GM23338 (cell line): Measurements from ENCODE around the gene ERRFI1. TPM values are rescaled to one million over a fixed set of nuclear protein-coding genes. Genes with fewer than 3 reads are reported as not detected.

Experiments used
- ATAC-seq: fragments of 200-7000 bp; cut with Tn5 transposase; 3 replicates; pipeline ENCODE4 v1.9.1; 2020
- DNase-seq: peaks from one replicate; pipeline ENCODE4 v3.0.0-alpha.2; 2015; ENCODE audit warnings: low spot score
- H2AFZ ChIP-seq: fragments of 200-600 bp; sonication (generic); 2 replicates; pipeline ENCODE4 v1.8.0; 2016; ENCODE audit warnings: antibody characterized with exemption, mild to moderate bottlenecking, moderate library complexity
- H3F3A ChIP-seq: fragments of 200-600 bp; sonication (generic); replicated peaks from 2 replicates; pipeline ENCODE4 v1.8.0; 2017; ENCODE audit warnings: antibody characterized with exemption, mixed run types, low read depth
- H3K27ac ChIP-seq: fragments of 200-600 bp; sonication (generic); 2 replicates; pipeline ENCODE4 v1.6.1; 2016; ENCODE audit warnings: low read depth
- H3K27me3 ChIP-seq: fragments of 200-600 bp; sonication (generic); 2 replicates; pipeline ENCODE4 v1.8.0; 2016; ENCODE audit warnings: mild to moderate bottlenecking, mixed run types, moderate library complexity; ENCODE audit not compliant: insufficient read depth
- H3K36me3 ChIP-seq: fragments of 200-600 bp; sonication (generic); 2 replicates; pipeline ENCODE4 v1.8.0; 2016; ENCODE audit warnings: mild to moderate bottlenecking; ENCODE audit not compliant: insufficient read depth
- H3K4me1 ChIP-seq: fragments of 200-600 bp; sonication (generic); 2 replicates; pipeline ENCODE4 v1.8.0; 2016; ENCODE audit warnings: mild to moderate bottlenecking, moderate library complexity; ENCODE audit not compliant: insufficient read depth
- H3K4me2 ChIP-seq: fragments of 200-600 bp; sonication (generic); 2 replicates; pipeline ENCODE4 v1.7.1; 2017; ENCODE audit warnings: mixed run types
- H3K4me3 ChIP-seq: fragments of 200-600 bp; sonication (generic); 2 replicates; pipeline ENCODE4 v1.6.1; 2016; ENCODE audit warnings: mixed run types
- H3K79me2 ChIP-seq: fragments of 200-600 bp; sonication (generic); replicated peaks from 2 replicates; pipeline ENCODE4 v1.8.0; 2017; ENCODE audit warnings: mild to moderate bottlenecking; ENCODE audit not compliant: insufficient read depth
- H3K9me2 ChIP-seq: fragments of 200-600 bp; sonication (generic); 2 replicates; pipeline ENCODE4 v1.8.0; 2017; ENCODE audit not compliant: insufficient read depth
- H4K20me1 ChIP-seq: fragments of 200-600 bp; sonication (generic); replicated peaks from 2 replicates; pipeline ENCODE4 v1.8.0; 2017; ENCODE audit warnings: mild to moderate bottlenecking; ENCODE audit not compliant: insufficient read depth
- H3K27ac Mint-ChIP-seq: 2 replicates; pipeline ENCODE4 v1.8.0; 2020; ENCODE audit warnings: inconsistent platforms, mild to moderate bottlenecking, moderate library complexity, mixed read lengths
- H3K27me3 Mint-ChIP-seq: 3 replicates; pipeline ENCODE4 v1.8.0; 2022; ENCODE audit warnings: low read depth, mild to moderate bottlenecking, moderate library complexity, mixed read lengths, inconsistent platforms; ENCODE audit not compliant: insufficient read depth, poor library complexity
- H3K36me3 Mint-ChIP-seq: 3 replicates; pipeline ENCODE4 v1.8.0; 2021; ENCODE audit warnings: low read depth, mild to moderate bottlenecking, inconsistent platforms, moderate library complexity, mixed read lengths
- H3K4me1 Mint-ChIP-seq: 3 replicates; pipeline ENCODE4 v1.8.0; 2020; ENCODE audit warnings: mild to moderate bottlenecking, inconsistent platforms, mixed read lengths
- H3K4me3 Mint-ChIP-seq: 3 replicates; pipeline ENCODE4 v1.8.0; 2021; ENCODE audit warnings: moderate library complexity, mild to moderate bottlenecking, inconsistent platforms, mixed read lengths
- H3K9me3 Mint-ChIP-seq: 3 replicates; pipeline ENCODE4 v1.8.0; 2020; ENCODE audit warnings: moderate library complexity, mild to moderate bottlenecking, inconsistent platforms, mixed read lengths
- CREB1 ChIP-seq: fragments of 250-450 bp; sonication (Bioruptor Pico); IDR thresholded peaks from 2 replicates; pipeline ENCODE4 v1.5.0; 2020; ENCODE audit warnings: low read depth, mild to moderate bottlenecking, moderate library complexity
- EZH2 ChIP-seq: fragments of 200-600 bp; sonication (generic); IDR thresholded peaks from one replicate; pipeline ENCODE4 v1.8.0; 2017; ENCODE audit warnings: antibody characterized with exemption, mild to moderate bottlenecking, low read depth; ENCODE audit not compliant: unreplicated experiment
- EZH2phosphoT487 ChIP-seq: fragments of 200-600 bp; sonication (generic); IDR thresholded peaks from one replicate; pipeline ENCODE4 v1.8.1; 2018; ENCODE audit warnings: antibody characterized with exemption; ENCODE audit not compliant: unreplicated experiment
- JUNB ChIP-seq: IDR thresholded peaks from one replicate; pipeline ENCODE4 v1.6.1; 2016; ENCODE audit warnings: antibody characterized with exemption; ENCODE audit not compliant: unreplicated experiment
- NANOG ChIP-seq: IDR thresholded peaks from 2 replicates; pipeline ENCODE4 v1.6.1; 2016; ENCODE audit warnings: antibody characterized with exemption, borderline replicate concordance
- POLR2AphosphoS5 ChIP-seq: IDR thresholded peaks from 2 replicates; pipeline ENCODE4 v1.6.1; 2016; ENCODE audit warnings: antibody characterized with exemption, low read depth
- STAT1 ChIP-seq: IDR thresholded peaks from one replicate; pipeline ENCODE4 v1.6.1; 2016; ENCODE audit warnings: antibody characterized with exemption; ENCODE audit not compliant: unreplicated experiment
- ZNF114 ChIP-seq: fragments of 250-450 bp; sonication (Bioruptor Pico); IDR thresholded peaks from 2 replicates; pipeline ENCODE4 v1.5.0; 2020; ENCODE audit warnings: mild to moderate bottlenecking, moderate library complexity
- ZNF331 ChIP-seq: fragments of 250-450 bp; sonication (Bioruptor Pico); IDR thresholded peaks from 2 replicates; pipeline ENCODE4 v1.5.0; 2020; ENCODE audit warnings: low read depth, mild to moderate bottlenecking, moderate library complexity
- polyA plus RNA-seq: library from polyadenylated mRNA; unstranded; fragments of >200 nt; fragmentation: Nextera tagmentation; extraction: Ambion mirVana; gene quantifications from 2 replicates; pipeline ENCODE4 v1.2.1, GENCODE V29; 2016
- total RNA-seq: library from RNA; depleted of rRNA; stranded (reverse); fragments of >200 nt; shearing (Covaris generic); gene quantifications from 2 replicates; pipeline ENCODE4 v1.2.3, GENCODE V29; 2014
- TF ChIP-seq, protein P1 (sequence below), 2 experiments: fragments of 200-600 bp in 1 of 2; sonication (generic) in 1 of 2; conservative IDR thresholded peaks; 2 replicates each; pipeline versions ENCODE4 v1.5.1 to v1.6.1; 2016 to 2017; ENCODE audit warnings: antibody characterized with exemption in 2 of 2, low read depth in 2 of 2, mild to moderate bottlenecking in 2 of 2, moderate library complexity in 1 of 2
- TF ChIP-seq, protein P2 (sequence below): fragments of 250-450 bp; sonication (Bioruptor Pico); IDR thresholded peaks from 2 replicates; pipeline ENCODE4 v1.5.0; 2020; ENCODE audit warnings: mild to moderate bottlenecking, moderate library complexity
- TF ChIP-seq, protein P3 (sequence below): IDR thresholded peaks from 2 replicates; pipeline ENCODE4 v1.6.1; 2016; ENCODE audit warnings: antibody characterized with exemption
- TF ChIP-seq, protein P4 (sequence below): IDR thresholded peaks from one replicate; pipeline ENCODE4 v1.6.1; 2018; ENCODE audit warnings: antibody characterized with exemption; ENCODE audit not compliant: unreplicated experiment

Gene ERRFI1
- total and polyA plus RNA-seq, 2 experiments from 2014 or later, result 22.9 to 59.8 TPM

DNA sequence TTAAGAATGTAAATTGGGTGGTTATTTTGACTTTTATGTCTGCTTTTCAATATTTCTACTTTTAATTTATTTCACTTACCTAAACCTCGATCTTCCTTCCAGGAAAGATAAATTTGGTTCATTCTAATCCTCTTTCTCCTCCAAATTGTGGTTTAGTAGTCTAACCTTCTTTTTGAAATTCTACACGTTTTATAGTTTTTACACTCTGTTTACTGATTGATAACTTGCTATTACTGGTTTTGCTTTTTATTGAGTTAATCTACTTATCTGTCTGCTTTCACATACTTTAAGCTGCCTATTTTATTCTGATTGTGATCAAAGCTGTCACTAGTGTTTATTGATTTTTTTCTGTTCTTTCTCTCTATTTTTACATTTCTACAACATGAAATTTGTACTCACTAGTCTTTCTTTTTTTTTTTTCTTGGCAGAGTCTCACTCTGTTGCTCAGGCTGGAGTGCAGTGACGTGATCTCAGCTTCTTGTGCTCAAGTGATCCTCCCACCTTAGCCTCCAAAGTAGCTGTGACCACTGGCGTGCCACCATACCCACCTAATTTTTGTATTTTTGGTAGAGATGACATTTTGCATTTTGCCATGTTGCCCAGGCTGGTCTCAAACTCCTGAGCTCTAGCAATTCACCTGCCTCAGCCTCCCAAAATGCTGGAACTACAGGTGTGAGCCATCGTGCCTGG, 27.9 kb upstream of the ERRFI1 start:
- H3K4me1 Mint-ChIP-seq, result no peaks in the 10 kb centered on the region
- H3K4me1 ChIP-seq, result no peaks in the 10 kb centered on the region; the same call in 1 of the 2 replicates
- ATAC-seq (no peak), DNase-seq (no peak)
- no peaks in the 10 kb centered on the region for H4K20me1 ChIP-seq
- H3K27me3 Mint-ChIP-seq, result peaks cover 2% of the 10 kb centered on the region
- no peaks in the 10 kb centered on the region for H3F3A ChIP-seq
- H3K36me3 ChIP-seq, result no peaks in the 10 kb centered on the region
- H3K79me2 ChIP-seq, result no peaks in the 10 kb centered on the region
- H3K9me3 Mint-ChIP-seq, result no peaks in the 10 kb centered on the region
- H3K27ac Mint-ChIP-seq, result no peak overlapping the region
- H3K27ac ChIP-seq, result no peak overlapping the region
- H3K36me3 Mint-ChIP-seq, result no peaks in the 10 kb centered on the region
- no peak overlapping the region for H3K4me2 ChIP-seq
- peak overlapping the region; percentile 24; the same call in 1 of the 2 replicates for H2AFZ ChIP-seq
- TF ChIP-seq ZNF114 (CRISPR knock-in tag) (no peak), ZNF331 (CRISPR knock-in tag) (no peak), NANOG (no peak), STAT1 (no peak), POLR2AphosphoS5 (no peak), EZH2 (no peak), CREB1 (CRISPR knock-in tag) (no peak), EZH2phosphoT487 (no peak), JUNB (no peak)
- TF ChIP-seq, protein P1, sequence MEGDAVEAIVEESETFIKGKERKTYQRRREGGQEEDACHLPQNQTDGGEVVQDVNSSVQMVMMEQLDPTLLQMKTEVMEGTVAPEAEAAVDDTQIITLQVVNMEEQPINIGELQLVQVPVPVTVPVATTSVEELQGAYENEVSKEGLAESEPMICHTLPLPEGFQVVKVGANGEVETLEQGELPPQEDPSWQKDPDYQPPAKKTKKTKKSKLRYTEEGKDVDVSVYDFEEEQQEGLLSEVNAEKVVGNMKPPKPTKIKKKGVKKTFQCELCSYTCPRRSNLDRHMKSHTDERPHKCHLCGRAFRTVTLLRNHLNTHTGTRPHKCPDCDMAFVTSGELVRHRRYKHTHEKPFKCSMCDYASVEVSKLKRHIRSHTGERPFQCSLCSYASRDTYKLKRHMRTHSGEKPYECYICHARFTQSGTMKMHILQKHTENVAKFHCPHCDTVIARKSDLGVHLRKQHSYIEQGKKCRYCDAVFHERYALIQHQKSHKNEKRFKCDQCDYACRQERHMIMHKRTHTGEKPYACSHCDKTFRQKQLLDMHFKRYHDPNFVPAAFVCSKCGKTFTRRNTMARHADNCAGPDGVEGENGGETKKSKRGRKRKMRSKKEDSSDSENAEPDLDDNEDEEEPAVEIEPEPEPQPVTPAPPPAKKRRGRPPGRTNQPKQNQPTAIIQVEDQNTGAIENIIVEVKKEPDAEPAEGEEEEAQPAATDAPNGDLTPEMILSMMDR (conservative IDR thresholded peaks at IDR 0.05; ENCODE audit: low read depth in 2 of 2), result no peak
- TF ChIP-seq, protein P2, sequence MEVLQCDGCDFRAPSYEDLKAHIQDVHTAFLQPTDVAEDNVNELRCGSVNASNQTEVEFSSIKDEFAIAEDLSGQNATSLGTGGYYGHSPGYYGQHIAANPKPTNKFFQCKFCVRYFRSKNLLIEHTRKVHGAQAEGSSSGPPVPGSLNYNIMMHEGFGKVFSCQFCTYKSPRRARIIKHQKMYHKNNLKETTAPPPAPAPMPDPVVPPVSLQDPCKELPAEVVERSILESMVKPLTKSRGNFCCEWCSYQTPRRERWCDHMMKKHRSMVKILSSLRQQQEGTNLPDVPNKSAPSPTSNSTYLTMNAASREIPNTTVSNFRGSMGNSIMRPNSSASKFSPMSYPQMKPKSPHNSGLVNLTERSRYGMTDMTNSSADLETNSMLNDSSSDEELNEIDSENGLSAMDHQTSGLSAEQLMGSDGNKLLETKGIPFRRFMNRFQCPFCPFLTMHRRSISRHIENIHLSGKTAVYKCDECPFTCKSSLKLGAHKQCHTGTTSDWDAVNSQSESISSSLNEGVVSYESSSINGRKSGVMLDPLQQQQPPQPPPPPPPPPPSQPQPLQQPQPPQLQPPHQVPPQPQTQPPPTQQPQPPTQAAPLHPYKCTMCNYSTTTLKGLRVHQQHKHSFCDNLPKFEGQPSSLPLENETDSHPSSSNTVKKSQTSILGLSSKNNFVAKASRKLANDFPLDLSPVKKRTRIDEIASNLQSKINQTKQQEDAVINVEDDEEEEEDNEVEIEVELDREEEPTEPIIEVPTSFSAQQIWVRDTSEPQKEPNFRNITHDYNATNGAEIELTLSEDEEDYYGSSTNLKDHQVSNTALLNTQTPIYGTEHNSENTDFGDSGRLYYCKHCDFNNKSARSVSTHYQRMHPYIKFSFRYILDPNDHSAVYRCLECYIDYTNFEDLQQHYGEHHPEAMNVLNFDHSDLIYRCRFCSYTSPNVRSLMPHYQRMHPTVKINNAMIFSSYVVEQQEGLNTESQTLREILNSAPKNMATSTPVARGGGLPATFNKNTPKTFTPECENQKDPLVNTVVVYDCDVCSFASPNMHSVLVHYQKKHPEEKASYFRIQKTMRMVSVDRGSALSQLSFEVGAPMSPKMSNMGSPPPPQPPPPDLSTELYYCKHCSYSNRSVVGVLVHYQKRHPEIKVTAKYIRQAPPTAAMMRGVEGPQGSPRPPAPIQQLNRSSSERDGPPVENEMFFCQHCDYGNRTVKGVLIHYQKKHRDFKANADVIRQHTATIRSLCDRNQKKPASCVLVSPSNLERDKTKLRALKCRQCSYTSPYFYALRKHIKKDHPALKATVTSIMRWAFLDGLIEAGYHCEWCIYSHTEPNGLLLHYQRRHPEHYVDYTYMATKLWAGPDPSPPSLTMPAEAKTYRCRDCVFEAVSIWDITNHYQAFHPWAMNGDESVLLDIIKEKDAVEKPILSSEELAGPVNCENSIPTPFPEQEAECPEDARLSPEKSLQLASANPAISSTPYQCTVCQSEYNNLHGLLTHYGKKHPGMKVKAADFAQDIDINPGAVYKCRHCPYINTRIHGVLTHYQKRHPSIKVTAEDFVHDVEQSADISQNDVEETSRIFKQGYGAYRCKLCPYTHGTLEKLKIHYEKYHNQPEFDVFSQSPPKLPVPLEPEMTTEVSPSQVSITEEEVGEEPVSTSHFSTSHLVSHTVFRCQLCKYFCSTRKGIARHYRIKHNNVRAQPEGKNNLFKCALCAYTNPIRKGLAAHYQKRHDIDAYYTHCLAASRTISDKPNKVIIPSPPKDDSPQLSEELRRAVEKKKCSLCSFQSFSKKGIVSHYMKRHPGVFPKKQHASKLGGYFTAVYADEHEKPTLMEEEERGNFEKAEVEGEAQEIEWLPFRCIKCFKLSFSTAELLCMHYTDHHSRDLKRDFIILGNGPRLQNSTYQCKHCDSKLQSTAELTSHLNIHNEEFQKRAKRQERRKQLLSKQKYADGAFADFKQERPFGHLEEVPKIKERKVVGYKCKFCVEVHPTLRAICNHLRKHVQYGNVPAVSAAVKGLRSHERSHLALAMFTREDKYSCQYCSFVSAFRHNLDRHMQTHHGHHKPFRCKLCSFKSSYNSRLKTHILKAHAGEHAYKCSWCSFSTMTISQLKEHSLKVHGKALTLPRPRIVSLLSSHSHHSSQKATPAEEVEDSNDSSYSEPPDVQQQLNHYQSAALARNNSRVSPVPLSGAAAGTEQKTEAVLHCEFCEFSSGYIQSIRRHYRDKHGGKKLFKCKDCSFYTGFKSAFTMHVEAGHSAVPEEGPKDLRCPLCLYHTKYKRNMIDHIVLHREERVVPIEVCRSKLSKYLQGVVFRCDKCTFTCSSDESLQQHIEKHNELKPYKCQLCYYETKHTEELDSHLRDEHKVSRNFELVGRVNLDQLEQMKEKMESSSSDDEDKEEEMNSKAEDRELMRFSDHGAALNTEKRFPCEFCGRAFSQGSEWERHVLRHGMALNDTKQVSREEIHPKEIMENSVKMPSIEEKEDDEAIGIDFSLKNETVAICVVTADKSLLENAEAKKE (CRISPR knock-in tag), result no peak
- TF ChIP-seq, protein P3, sequence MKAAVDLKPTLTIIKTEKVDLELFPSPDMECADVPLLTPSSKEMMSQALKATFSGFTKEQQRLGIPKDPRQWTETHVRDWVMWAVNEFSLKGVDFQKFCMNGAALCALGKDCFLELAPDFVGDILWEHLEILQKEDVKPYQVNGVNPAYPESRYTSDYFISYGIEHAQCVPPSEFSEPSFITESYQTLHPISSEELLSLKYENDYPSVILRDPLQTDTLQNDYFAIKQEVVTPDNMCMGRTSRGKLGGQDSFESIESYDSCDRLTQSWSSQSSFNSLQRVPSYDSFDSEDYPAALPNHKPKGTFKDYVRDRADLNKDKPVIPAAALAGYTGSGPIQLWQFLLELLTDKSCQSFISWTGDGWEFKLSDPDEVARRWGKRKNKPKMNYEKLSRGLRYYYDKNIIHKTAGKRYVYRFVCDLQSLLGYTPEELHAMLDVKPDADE, result no peak
- TF ChIP-seq, protein P4, sequence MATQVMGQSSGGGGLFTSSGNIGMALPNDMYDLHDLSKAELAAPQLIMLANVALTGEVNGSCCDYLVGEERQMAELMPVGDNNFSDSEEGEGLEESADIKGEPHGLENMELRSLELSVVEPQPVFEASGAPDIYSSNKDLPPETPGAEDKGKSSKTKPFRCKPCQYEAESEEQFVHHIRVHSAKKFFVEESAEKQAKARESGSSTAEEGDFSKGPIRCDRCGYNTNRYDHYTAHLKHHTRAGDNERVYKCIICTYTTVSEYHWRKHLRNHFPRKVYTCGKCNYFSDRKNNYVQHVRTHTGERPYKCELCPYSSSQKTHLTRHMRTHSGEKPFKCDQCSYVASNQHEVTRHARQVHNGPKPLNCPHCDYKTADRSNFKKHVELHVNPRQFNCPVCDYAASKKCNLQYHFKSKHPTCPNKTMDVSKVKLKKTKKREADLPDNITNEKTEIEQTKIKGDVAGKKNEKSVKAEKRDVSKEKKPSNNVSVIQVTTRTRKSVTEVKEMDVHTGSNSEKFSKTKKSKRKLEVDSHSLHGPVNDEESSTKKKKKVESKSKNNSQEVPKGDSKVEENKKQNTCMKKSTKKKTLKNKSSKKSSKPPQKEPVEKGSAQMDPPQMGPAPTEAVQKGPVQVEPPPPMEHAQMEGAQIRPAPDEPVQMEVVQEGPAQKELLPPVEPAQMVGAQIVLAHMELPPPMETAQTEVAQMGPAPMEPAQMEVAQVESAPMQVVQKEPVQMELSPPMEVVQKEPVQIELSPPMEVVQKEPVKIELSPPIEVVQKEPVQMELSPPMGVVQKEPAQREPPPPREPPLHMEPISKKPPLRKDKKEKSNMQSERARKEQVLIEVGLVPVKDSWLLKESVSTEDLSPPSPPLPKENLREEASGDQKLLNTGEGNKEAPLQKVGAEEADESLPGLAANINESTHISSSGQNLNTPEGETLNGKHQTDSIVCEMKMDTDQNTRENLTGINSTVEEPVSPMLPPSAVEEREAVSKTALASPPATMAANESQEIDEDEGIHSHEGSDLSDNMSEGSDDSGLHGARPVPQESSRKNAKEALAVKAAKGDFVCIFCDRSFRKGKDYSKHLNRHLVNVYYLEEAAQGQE, result no peak
- H3K27me3 ChIP-seq, result no peaks in the 10 kb centered on the region
- H3K4me3 Mint-ChIP-seq, result no peak overlapping the region
- no peaks in the 10 kb centered on the region for H3K9me2 ChIP-seq
- no peak overlapping the region for H3K4me3 ChIP-seq
